Activated T-helper 1 cell treated with Interleukin-2 at 50 U/mL for 16 hours (primary cell): ENCODE measurements around the gene UNC13B.
"Not testable (repeated sequence)": the region's sequence is repeated elsewhere in the genome, so short reads cannot be mapped to it uniquely, and the experiment has no call there.

ENCODE experiments used
- DNase-seq: peaks from one replicate; pipeline ENCODE4 v3.0.0-alpha.2; 2020; ENCODE audit warnings: low read depth

Gene UNC13B

DNA sequence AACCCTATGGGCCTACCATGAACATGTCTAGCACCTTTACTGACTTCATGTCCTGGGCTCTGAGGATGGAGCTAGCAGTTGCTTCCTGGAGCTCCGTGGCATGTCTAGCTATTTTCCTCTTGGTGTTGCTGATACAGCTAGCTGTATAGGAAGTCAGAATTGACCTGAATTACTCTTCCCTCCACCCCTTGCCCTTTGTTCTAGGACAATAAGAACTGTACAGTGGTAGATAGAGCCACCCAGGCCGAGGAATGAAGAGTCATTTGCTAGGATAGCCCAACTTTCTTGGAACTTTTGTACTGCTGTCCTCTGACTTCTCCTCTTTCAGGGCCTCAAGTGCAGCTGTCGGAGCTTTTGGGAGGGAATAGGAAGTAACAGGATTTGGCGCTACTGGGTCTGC, 218.2 kb downstream of the UNC13B start:
- no peak for DNase-seq

DNA sequence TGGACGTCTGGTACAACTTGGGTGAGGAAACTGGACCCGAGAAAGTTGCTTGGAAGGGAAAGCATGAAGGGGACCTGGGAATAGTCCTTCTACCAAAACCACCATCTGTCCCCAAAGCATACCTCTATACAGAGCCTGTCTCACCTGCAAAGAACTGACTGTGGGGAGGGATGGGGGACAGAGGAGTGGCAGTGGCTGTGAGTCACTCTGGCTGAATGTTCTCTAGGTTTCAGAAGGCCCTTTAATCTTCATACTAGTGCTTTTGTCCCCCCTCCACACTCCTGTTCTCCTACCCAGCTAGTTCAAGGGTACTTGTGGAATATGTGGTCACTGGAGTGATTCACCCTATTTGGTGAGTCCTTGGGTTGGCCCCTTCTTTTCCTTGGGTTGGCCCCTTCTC, 218.8 kb downstream of the UNC13B start:
- no peak for DNase-seq

DNA sequence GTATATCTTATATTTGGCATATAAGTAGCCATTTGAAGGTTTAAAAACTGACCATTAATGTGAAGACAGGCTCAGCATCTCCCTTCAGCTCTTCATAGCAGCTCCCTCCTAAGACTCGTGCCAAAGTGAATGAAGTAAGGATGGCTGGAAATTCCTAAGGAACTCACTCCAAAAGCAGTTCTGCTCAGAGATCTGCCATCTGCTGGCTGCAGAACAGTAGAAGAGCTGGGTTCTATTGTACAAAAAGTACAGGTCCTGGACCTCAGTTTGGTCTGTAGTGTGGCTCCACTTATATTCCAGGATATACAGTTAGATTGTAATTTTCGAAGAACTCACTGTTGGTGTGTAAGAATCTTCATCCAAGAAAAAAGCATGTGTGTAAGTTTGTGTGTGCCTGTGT, 223.2 kb downstream of the UNC13B start:
- no peak for DNase-seq

DNA sequence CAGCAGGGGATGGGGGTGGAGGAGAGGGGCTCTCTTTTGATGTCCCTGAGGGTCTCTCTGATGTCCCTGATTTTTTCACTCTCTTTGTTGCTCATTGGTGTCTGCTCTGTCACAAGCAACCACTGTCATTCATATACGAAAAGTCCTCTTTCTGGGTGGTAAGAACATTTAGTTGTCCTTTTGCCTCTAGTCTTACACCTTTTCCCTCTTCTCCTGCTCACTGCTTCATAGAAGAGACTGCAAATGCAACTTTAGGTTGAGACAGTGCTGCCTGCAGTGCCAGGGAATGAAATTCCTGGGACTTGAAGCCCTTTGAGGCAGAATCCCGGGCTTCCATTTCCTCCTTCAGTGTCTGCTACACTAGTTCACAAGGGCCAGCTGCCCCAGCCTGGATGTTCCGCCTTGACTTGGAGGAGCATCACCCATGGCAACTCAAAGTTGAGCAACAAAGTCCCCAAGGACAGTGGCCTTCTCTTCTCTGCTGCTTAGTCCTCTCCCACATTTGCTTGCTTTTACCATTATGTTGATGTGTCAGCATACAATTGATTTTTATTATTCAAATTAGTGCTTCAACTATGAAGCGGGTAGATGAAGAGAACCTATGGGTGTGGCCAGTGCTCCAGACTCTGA, 233.4 kb downstream of the UNC13B start:
- DNase-seq = no peak

DNA sequence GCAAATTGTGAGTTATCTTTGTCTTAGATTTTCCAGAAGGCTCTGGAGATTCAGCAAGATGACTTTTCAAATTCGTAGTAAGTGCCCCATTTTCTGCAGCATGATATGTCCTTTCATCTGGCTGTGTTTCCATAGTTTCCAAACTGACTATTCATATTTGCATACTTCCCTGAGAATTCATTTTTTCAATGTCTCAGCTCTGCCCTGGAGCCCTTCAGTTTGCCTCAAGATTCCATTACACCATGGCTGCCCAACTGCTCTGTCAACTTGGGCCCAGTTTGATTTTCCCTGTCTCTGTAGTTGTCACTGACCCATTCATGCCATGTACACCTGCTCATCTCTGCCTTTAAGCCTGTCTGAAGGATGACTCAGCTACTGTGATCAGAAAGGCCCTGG, 233.9 kb downstream of the UNC13B start:
- no peak for DNase-seq

DNA sequence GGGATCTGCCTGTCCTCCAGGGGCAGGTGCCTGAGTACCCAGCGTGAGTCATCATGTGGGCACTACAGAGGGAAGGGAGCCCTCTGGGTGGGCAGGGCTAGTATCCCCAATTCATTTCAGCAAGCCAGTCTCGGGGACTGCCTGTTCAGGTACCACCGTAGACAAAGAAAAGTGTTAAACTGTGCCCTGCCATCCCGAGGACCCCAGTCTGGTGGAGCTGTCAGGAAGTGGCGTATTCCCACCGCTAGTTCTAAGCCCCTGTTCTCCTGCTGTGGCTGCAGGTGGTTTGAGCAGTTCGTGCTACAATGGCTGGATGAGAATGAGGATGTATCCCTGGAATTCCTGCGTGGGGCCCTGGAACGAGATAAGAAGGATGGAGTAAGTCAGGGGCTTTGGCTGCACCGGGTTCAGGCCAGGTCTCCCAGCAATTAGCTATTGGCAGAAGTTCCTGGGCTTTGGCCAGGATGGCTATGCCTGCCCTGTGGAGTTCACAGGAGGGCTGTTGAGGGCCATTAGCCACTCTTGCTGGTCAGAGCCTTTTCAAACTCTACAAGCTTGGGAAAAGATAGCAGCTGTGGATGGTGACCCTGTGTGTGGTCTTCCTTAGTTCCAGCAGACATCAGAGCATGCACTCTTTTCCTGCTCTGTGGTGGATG, 234.9 kb downstream of the UNC13B start:
- DNase-seq = no peak

DNA sequence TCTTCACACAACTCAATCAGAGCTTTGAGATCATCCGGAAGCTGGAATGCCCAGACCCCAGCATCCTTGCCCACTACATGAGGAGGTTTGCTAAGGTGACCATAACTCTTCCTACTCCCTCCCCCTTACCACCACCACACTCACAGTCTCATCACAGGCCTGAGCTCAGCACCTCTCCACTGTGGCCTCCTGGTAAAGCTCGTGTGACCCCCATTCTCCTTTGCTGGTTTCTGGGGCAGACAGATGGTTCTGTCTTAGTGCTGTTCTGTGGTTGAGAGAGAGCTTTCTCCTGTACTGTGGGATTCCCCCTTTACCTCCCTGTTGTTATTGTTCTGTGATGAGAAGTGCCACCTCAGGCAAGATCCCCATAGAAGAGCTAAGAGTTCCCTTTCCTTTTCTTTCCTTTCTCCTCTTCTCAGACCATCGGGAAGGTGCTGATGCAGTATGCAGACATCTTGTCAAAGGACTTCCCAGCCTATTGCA, 235.4 kb downstream of the UNC13B start:
- DNase-seq = no peak

DNA sequence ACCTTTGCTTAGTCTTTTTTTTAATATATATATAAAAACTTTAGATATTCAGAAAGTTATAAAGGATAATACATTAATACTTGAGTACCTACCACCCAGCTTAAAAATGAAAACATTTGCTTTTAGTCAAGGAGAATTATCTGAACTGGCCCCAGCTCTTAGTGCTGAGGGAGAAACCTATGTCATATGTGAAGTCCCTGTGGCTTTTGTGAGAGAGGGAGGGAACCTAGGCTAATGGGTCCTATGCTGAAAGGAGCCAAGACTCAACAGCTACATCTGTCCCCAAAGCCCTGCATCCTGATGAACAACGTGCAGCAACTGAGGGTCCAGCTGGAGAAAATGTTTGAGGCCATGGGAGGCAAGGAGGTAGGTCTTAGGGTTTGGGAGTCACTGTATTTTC, 236.1 kb downstream of the UNC13B start:
- no peak for DNase-seq

DNA sequence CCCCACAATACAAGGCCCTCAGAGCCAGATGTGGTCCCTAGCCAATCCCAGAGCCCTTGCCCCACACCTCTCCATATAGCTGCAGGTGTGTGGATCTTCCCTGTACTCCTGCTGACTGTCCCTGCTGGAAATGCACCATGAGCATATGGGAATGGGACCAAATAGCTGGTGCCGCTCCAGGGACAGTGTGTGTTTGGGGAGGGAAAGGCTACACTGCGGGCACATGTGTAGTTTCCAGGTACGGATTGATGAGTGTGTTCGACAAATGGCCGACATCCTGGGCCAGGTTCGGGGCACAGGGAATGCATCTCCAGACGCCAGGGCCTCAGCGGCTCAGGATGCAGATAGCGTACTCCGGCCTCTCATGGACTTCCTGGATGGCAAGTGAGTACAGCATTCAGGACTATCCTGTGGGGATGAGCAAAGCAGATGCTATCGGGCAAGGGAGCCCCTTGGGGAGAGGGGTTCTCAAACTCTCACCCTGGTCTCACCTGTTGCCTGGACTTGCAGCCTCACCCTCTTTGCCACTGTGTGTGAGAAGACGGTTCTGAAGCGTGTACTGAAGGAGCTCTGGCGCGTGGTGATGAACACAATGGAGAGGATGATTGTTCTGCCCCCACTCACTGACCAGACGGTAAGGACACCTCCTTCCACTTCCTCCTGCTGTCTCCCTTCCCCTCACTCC, 237.0 kb downstream of the UNC13B start:
- no peak for DNase-seq

DNA sequence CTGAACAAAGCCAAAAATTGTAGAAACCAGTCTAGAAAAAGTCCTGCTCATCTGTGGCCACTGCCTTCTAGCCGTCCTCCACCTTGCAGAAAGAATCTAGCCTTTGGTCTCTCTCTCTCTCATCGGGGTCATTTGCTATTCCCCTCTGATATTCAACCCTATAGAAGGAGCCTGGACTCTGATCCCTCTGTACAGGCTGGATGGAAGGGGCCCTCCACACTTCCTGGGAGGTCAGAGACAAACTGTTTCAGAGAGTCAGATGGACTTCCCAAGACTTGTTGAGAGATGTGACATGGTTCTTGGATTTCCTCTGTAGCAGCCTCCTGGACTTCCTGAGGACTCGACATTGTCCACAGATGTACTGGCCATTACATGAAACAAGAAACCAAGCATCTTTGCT, 243.1 kb downstream of the UNC13B start:
- DNase-seq = no peak

DNA sequence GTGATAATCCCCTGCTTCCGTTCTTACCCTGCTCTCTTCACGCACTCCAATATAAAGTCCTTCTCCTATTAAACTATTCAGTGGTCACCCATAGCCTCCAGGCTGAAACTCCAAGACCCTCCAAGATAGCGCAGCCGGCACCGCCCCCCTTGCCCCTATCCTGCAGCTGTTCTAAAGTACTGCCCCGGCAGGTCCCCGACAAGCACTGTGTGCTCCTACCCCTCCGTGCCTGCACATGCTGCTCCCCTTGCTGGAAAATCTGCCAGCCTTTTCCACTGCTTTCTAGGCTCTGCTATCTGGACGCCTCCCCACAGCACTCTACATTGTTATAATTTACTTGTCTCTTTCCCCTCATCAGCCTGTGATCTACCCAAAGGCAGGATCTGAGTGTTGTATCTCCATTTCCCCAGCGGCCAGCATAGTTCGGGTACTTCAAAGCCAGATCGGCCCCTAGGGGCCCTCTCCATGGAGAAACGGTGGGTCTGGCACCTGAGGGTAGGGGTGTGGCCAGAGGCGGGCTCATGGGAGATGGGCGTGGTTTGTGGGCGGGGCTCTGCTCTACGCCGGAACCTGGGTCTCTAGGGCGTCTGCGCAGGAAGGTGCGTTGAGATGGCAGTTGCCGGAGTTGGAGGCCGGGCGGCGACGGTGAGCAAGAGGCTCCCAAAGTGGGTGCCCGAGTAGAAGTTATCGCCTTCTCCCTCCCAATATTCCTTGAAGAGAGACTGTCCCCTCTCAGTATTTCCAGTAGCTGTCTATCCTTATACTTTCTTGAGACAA, 244.6 kb downstream of the UNC13B start:
- DNase-seq = peak; percentile 2

DNA sequence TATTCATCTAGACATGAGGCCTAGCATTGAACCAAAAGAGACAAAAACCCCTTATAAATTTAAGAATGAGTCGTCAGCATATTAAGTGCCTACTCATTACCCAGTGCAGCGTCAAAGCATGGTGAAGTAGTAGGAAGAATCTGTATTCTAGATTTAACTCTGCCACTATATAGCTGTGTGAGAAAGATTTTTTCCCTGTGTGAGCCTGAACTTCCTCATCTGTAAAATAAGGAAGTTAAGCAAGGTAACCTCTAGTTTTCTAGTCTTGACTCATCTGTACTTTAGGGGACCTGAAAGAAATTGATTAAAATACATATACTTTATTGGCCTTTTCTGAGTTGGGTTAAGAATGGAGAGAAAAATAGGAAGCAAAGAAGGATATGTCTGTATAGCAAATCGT, 246.0 kb downstream of the UNC13B start:
- no peak for DNase-seq

DNA sequence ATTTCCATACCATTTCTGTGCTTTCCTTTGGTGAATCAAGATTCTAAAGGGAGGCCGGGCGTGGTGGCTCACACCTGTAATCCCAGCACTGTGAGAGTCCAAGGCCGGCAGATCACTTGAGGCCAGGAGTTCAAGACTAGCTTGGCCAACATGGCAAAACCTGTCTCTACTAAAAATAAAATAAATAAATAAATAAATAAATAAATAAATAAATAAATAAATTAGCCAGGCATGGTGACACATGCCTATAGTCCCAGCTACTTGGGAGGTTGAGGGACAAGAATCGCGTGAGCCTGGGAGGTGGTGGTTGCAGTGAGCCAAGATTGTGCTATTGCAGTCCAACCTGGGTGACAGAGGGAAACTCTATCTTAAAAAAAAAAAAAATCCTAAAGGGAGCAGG, 247.6 kb downstream of the UNC13B start:
- DNase-seq = not testable (repeated sequence)

DNA sequence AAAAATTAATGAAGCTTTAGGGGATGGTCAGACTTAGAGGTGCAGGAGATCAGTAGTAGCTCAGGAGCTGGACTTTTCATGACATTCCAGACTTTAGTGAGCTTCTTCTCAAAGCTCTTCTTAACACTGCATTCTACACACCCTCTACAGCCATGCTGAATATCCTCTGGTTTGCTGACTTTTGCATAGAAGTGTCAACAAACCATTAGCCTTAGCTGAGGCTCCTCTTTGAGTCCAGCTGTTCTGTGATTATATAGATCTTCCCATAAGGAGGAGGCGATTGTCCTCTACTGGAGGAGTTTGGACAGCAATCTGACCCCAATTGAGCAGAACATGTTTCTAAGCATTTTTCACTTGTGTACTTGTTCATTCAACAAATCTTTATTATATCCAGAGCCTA, 253.1 kb downstream of the UNC13B start:
- DNase-seq = no peak

DNA sequence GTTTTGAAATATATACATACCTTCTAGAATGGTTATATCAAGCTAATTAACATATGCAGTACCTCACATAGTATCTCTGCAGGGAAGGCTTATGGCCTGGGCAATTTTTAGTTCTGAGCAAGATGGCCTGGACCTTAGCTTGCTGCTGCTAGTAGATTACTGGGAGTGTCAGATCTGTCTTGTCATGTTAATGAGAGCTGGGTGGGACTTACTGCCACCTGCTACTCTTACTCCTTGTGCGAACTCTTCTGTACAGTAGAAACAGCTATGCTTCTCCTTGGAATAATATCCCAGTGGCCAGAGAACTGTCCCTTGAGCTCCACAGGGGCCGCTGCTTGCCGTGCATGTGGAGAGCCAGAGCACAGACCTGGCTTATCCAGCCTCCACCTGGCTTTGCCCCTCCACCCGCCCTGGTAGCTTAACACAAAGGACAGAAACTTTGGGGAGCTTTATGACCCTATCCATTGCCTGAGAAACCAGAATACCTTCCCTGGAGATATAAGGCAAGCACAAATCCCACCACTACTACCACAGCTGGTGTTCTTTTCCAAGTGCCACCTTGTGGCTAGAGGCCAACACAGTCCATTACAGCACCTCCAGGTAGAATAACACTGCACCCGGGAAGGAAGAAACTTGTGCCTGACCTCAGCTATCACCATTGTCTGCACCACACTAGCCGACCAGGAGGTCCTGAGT, 253.7 kb downstream of the UNC13B start:
- DNase-seq = no peak

DNA sequence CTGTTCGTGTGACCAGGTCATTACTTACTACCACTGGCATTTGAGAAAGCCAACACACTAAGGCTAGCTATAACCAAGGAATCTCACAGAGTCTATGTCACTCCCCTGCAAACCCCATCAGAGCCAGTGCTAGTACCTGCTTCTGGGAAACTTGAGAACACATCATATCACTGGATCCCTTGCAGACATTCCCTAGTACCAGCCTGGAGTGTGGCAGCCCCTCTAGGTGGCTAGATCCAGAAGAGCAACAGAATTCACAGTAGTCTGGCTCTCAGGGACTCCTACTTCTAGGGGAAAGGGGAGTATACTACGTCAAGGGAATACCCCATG, 254.3 kb downstream of the UNC13B start:
- no peak for DNase-seq

DNA sequence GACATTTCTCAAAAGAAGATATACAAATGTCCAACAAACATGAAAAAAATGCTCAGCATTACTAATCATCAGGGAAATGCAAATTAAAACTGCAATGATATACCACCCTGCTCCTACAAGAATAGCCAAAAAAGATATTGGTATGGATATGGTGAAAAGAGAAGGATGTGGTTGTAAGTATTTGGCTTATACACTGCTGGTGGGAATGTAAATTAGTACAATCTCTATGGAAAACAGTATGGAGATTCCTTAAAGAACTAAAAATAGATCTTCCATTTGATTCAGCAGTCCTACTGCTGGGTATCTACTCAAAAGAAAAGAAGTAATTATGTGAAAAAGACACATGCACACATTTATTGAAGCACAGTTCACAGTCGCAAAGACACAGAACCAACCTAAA, 260.5 kb downstream of the UNC13B start:
- no peak for DNase-seq

DNA sequence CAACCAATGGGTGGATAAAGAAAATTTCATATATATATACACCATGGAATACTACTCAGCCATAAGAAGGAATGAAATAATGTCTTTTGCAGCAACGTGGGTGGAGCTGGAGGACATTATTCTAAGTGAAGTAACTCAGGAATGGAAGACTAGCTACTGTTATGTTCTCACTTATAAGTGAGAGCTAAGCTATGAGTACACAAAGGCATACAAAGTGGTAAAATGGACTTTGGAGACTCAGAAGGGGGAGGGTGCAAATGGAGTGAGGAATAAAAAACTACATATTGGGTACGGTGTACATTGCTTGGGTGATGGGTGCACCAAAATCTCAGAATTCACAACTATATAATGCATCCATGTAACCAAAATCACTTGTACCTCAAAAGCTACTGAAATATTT, 260.9 kb downstream of the UNC13B start:
- DNase-seq = no peak

DNA sequence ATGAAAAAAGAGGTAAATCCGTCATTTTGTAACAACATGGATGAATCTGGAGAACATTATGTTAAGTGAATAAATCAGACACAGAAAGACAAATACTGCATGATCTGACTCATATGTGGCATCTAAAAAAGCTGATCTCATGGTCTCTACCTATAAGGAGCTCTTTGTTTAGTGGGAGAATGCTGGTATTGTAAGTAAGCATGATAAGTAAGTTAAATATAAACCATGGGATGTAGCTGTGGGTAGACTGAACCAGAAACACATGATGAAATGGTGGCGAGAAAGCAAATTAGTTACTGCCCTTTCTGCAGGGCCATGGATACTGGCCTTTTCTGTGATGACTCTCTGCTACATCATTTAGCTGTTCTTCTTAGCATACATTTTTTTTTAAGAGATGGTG, 261.7 kb downstream of the UNC13B start:
- no peak for DNase-seq

DNA sequence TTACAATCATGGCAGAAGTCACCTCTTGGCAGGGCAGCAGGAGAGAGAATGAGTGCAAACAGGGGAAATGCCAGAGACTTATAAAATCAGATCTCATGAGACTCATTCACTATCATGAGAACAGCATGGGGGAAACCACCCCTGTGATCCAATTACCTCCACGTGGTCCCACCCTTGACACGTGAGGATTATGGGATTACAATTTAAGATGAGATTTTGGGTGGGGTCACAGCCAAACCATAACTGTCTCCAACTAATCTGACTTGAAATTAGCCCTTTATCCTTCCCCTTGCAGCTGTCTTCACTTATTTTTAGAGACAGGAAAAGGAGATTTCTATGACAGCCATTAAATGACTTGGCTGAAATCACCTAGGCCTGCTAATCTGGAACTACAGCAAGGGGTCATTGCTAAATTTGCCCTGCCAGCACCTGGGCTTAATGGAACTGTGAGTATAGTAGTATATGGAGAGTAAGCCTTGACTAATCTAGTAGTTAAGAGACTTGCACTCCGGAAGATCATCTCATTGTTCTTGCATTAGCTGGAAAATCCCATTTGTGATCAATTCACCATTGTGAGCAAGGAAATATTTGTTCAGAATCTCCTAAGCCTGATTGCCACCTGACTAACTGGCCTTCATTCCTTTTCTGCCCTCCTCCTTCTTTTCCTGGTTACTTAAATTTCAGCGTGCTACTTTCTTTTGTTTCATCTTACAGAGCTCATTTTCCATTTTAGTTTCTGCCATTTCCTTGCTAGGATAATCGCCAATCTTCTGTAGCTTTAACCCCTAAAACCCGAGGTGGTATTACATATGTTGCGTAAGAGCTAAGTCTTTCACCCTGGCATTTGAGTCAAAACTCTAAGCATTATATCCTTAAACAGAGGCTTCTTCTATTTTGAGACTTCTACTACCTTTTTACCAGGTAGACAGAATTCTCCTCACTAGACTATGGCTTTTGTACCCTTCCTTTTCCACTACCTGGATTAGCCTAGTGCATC, 262.8 kb downstream of the UNC13B start:
- no peak for DNase-seq

DNA sequence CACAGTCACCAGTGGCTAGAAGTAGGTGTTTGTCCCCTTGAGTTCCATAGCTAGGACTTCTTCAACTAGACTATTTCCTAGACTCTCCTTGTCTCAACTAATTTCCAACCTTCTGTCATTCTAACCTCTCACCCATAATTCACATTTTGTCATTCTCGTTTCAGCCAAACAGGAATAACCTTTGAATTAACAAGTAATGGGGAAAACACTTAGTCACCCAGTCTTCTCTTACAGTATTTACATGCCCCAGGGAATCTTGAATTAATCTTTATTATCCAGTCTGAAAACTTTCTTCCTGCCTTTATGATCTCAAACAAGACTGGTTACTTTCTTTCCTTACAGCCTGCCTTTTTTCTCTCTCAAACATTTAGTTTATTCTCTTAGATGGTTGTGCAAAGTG, 264.8 kb downstream of the UNC13B start:
- no peak for DNase-seq
